ENCODE data around the gene DCDC2. TPM values are rescaled to one million over a fixed set of nuclear protein-coding genes. Genes with fewer than 3 reads are reported as not detected.
A peak's percentile ranks its signal among the peaks of the same experiment; 100 is the strongest.
"Not testable (repeated sequence)": the region's sequence is repeated elsewhere in the genome, so short reads cannot be mapped to it uniquely, and the experiment has no call there.

Gene DCDC2
- total RNA-seq, 4 donors from 2014 or later: 0.64 to 1.6 (median 1.2) TPM; not detected in 1

GRCh38 chr6:24240943-24241342 lies 116.9 kb downstream of the DCDC2 start:
- TF ChIP-seq POLR2A (IDR thresholded peaks at IDR 0.05): no peak
- TF ChIP-seq POLR2AphosphoS5 (IDR thresholded peaks at IDR 0.05): no peak
- peaks cover 0 to 5% (median 1%) of the 10 kb centered on the region in 4 donors for H3K4me1 ChIP-seq
- 50 to 51% methylated on average over 1 to 2 of the region's 2 CpGs for WGBS, 2 donors (ENCODE audit: low coverage in 1 of 2)
- no peak overlapping the region for H3K4me3 ChIP-seq
- no peaks in the 10 kb centered on the region for H3K36me3 ChIP-seq
- in situ Hi-C loops (cut with MboI; ENCODE audit: low pct_ligation_motif_present in 1 of 4, low pct_unique_long_range_greater_than_20kb in 1 of 4, low sequenced_read_pairs in 3 of 4): no loop called here
- DNase-seq: peak; percentile 13
- intact Hi-C loops (cut with DNase I; ENCODE audit: low total_unique reads): no loop called here
- no peaks in the 10 kb centered on the region for H3K27me3 ChIP-seq
- H3K9me3 ChIP-seq: no peaks in the 10 kb centered on the region
- H3K27ac ChIP-seq: peak overlapping the region in 2 of 4 donors; percentile 12 to 31

GRCh38 chr6:24240380-24240928 lies 117.4 kb downstream of the DCDC2 start:
- Histone ChIP-seq H3K9me3 (no peaks in the 10 kb centered on the region), H3K4me1 (peaks cover 0 to 5% (median 1%) of the 10 kb centered on the region in 4 donors), H3K27me3 (no peaks in the 10 kb centered on the region), H3K27ac (peak overlapping the region in 2 of 4 donors; percentile 12 to 31), H3K4me3 (no peak overlapping the region), H3K36me3 (no peaks in the 10 kb centered on the region)
- intact Hi-C loops (cut with DNase I; ENCODE audit: low total_unique reads) (no loop called here), in situ Hi-C loops (cut with MboI; ENCODE audit: low pct_ligation_motif_present in 1 of 4, low pct_unique_long_range_greater_than_20kb in 1 of 4, low sequenced_read_pairs in 3 of 4) (no loop called here)
- DNase-seq: no peak
- 70% methylated on average over 3 of the region's 3 CpGs; no CpG with 5 or more reads in 1 of the 2 donors for WGBS, 2 donors (ENCODE audit: low coverage in 1 of 2)
- TF ChIP-seq POLR2A (IDR thresholded peaks at IDR 0.05) (no peak), POLR2AphosphoS5 (IDR thresholded peaks at IDR 0.05) (no peak), CTCF (IDR thresholded peaks at IDR 0.05) (no peak), EP300 (IDR thresholded peaks at IDR 0.05; ENCODE audit: low read depth) (no peak)

GRCh38 chr6:24238700-24239099 lies 119.2 kb downstream of the DCDC2 start:
- no peak for DNase-seq
- no peaks in the 10 kb centered on the region for H3K36me3 ChIP-seq
- no peak overlapping the region for H3K4me3 ChIP-seq
- H3K27ac ChIP-seq: no peak overlapping the region
- no peaks in the 10 kb centered on the region for H3K27me3 ChIP-seq
- no peaks in the 10 kb centered on the region for H3K9me3 ChIP-seq
- in situ Hi-C loops (cut with MboI; ENCODE audit: low pct_ligation_motif_present in 1 of 4, low pct_unique_long_range_greater_than_20kb in 1 of 4, low sequenced_read_pairs in 3 of 4): no loop called here
- 91 to 94% methylated on average over 3 of the region's 3 CpGs for WGBS, 2 donors (ENCODE audit: low coverage in 1 of 2)
- H3K4me1 ChIP-seq: peaks cover 0 to 11% (median 4%) of the 10 kb centered on the region in 4 donors
- TF ChIP-seq POLR2AphosphoS5 (IDR thresholded peaks at IDR 0.05) (no peak), CTCF (IDR thresholded peaks at IDR 0.05) (no peak), POLR2A (IDR thresholded peaks at IDR 0.05) (no peak), EP300 (IDR thresholded peaks at IDR 0.05; ENCODE audit: low read depth) (no peak)
- intact Hi-C loops (cut with DNase I; ENCODE audit: low total_unique reads): no loop called here

GRCh38 chr6:24236779-24237178 lies 121.1 kb downstream of the DCDC2 start:
- H3K9me3 ChIP-seq; H3K27me3 ChIP-seq; H3K36me3 ChIP-seq; H3K27ac ChIP-seq; H3K4me3 ChIP-seq; intact Hi-C loops (cut with DNase I; ENCODE audit: low total_unique reads); DNase-seq; in situ Hi-C loops (cut with MboI; ENCODE audit: low pct_ligation_motif_present in 1 of 4, low pct_unique_long_range_greater_than_20kb in 1 of 4, low sequenced_read_pairs in 3 of 4): not testable (repeated sequence)
- peaks cover 0 to 11% (median 4%) of the 10 kb centered on the region in 4 donors for H3K4me1 ChIP-seq
- WGBS, 2 donors (ENCODE audit: low coverage in 1 of 2): 100% methylated on average over 3 of the region's 3 CpGs; no CpG with 5 or more reads in 1 of the 2 donors

GRCh38 chr6:24233813-24234442 lies 123.9 kb downstream of the DCDC2 start:
- intact Hi-C loops (cut with DNase I; ENCODE audit: low total_unique reads) (no loop called here), in situ Hi-C loops (cut with MboI; ENCODE audit: low pct_ligation_motif_present in 1 of 4, low pct_unique_long_range_greater_than_20kb in 1 of 4, low sequenced_read_pairs in 3 of 4) (no loop called here)
- WGBS, 2 donors (ENCODE audit: low coverage in 1 of 2): 20 to 28% methylated on average over 6 of the region's 6 CpGs
- DNase-seq: no peak
- Histone ChIP-seq H3K36me3 (no peaks in the 10 kb centered on the region), H3K27ac (peak overlapping the region in 1 of 4 donors; percentile 11), H3K9me3 (no peaks in the 10 kb centered on the region), H3K4me1 (peaks cover 0 to 5% (median 2%) of the 10 kb centered on the region in 4 donors), H3K4me3 (no peak overlapping the region), H3K27me3 (no peaks in the 10 kb centered on the region)
- TF ChIP-seq POLR2AphosphoS5 (IDR thresholded peaks at IDR 0.05) (no peak), CTCF (IDR thresholded peaks at IDR 0.05) (no peak), EP300 (IDR thresholded peaks at IDR 0.05; ENCODE audit: low read depth) (no peak), POLR2A (IDR thresholded peaks at IDR 0.05) (no peak)

Measured in transverse colon (tissue), 4 donors.